Naive thymus-derived CD8-positive, alpha-beta T cell (primary cell): ENCODE measurements around the gene SART1. TPM values are rescaled to one million over a fixed set of nuclear protein-coding genes. Genes with fewer than 3 reads are reported as not detected.

Source experiments
- ATAC-seq, 2 donors: fragments of 150-1000 bp; cut with Tn5 transposase in 1 of 2; sonication (Bioruptor Pico), chemical (Tn5 transposase) in 1 of 2; 1 replicate in 1 of 2; 2 replicates in 1 of 2; pipeline ENCODE4 v1.10.0; 2021; ENCODE audit warnings: mild to moderate bottlenecking in 2 of 2, moderate library complexity in 2 of 2
- POLR2A ChIA-PET: fragments of 350-600 bp; sonication (Branson Sonifier 250); formaldehyde crosslinking; loops from one replicate; lab custom pipeline; 2021; ENCODE audit warnings: antibody characterized with exemption; lab: Charles Lee
- DNase-seq, 10 donors: peaks; one replicate each; pipeline versions ENCODE4 v3.0.0 to v3.0.0-alpha.2; 2020 to 2022
- H3K27ac Mint-ChIP-seq, 10 donors: one replicate each; pipeline ENCODE4 v1.8.0; 2020 to 2022; ENCODE audit warnings: mild to moderate bottlenecking in 10 of 10, mixed read lengths in 10 of 10, moderate library complexity in 4 of 10, inconsistent platforms in 1 of 10
- H3K27me3 Mint-ChIP-seq, 5 donors: one replicate each; pipeline ENCODE4 v1.8.0; 2021 to 2022; ENCODE audit warnings: mixed read lengths in 5 of 5
- H3K36me3 Mint-ChIP-seq, 3 donors: one replicate each; pipeline ENCODE4 v1.8.0; 2020 to 2022; ENCODE audit warnings: mixed read lengths in 3 of 3, mild to moderate bottlenecking in 2 of 3, inconsistent platforms in 1 of 3
- H3K4me1 Mint-ChIP-seq, 4 donors: one replicate each; pipeline ENCODE4 v1.8.0; 2021 to 2022; ENCODE audit warnings: mixed read lengths in 4 of 4
- H3K4me3 Mint-ChIP-seq, 10 donors: one replicate each; pipeline ENCODE4 v1.8.0; 2020 to 2022; ENCODE audit warnings: mild to moderate bottlenecking in 10 of 10, mixed read lengths in 10 of 10, moderate library complexity in 6 of 10, inconsistent platforms in 1 of 10
- H3K9me3 Mint-ChIP-seq, 9 donors: one replicate each; pipeline ENCODE4 v1.8.0; 2020 to 2022; ENCODE audit warnings: mixed read lengths in 9 of 9, mild to moderate bottlenecking in 3 of 9, inconsistent platforms in 1 of 9, moderate library complexity in 1 of 9
- polyA plus RNA-seq, 3 donors: library from polyadenylated mRNA; unstranded; fragments of 300-500 nt; fragmentation: Illumina TruSeq; gene quantifications; one replicate each; pipeline ENCODE4 v1.2.3, GENCODE V29; 2021
- total RNA-seq, 8 experiments: library from RNA in 2 of 8; stranded (reverse) in 2 of 8; gene quantifications; one replicate each; pipeline ENCODE4 v1.2.3 and lab custom pipeline; 2021 to 2026

The SART1 gene
- total and polyA plus RNA-seq, 5 experiments from 2014 or later, result 16.2 to 91.9 (median 57.3) TPM

GRCh38 chr11:65981972-65982823 lies 20.7 kb downstream of the SART1 start:
- no peak for DNase-seq
- no peak for ATAC-seq
- Mint-ChIP-seq H3K9me3 (no peaks in the 10 kb centered on the region), H3K36me3 (peaks cover 0 to 25% (median 4%) of the 10 kb centered on the region in 3 donors), H3K4me1 (no peaks in the 10 kb centered on the region), H3K4me3 (no peak overlapping the region), H3K27ac (peak overlapping the region in 2 of 10 donors; percentile 53 to 81), H3K27me3 (no peaks in the 10 kb centered on the region)
- POLR2A ChIA-PET, result interaction anchor here (0.6 to 1.4 kb wide), 4 partner anchors 10 to 94 kb away, joined by 3 to 5 read pairs (median 4); partner anchors contain the start of gene FIBP

GRCh38 chr11:65982824-65983588 lies 21.5 kb downstream of the SART1 start:
- Mint-ChIP-seq H3K27ac (no peak overlapping the region), H3K27me3 (no peaks in the 10 kb centered on the region), H3K4me1 (no peaks in the 10 kb centered on the region), H3K4me3 (no peak overlapping the region), H3K9me3 (no peaks in the 10 kb centered on the region), H3K36me3 (peaks cover 0 to 20% (median 4%) of the 10 kb centered on the region in 3 donors)
- POLR2A ChIA-PET, result interaction anchor here (1.4 kb wide), 1 partner anchor 9 kb away, joined by 3 read pairs; no protein-coding TSS in a partner anchor
- DNase-seq (no peak), ATAC-seq (no peak)

- Mint-ChIP-seq H3K4me1 (no peaks in the 10 kb centered on the region), H3K27ac (no peak overlapping the region), H3K36me3 (peaks cover 0 to 14% (median 4%) of the 10 kb centered on the region in 3 donors), H3K4me3 (no peak overlapping the region), H3K9me3 (no peaks in the 10 kb centered on the region), H3K27me3 (no peaks in the 10 kb centered on the region)
- no peak for ATAC-seq
- no peak for DNase-seq
- POLR2A ChIA-PET, result interaction anchor here (1.4 kb wide), 1 partner anchor 9 kb away, joined by 3 read pairs; no protein-coding TSS in a partner anchor
Observed at GRCh38 chr11:65983589-65983987, 22.1 kb downstream of the SART1 start.

- DNase-seq (no peak), ATAC-seq (no peak)
- Mint-ChIP-seq H3K27ac (no peak overlapping the region), H3K4me1 (peaks cover 1 to 7% (median 5%) of the 10 kb centered on the region in 4 donors), H3K36me3 (peaks cover 0 to 2% (median 0%) of the 10 kb centered on the region in 3 donors), H3K4me3 (no peak overlapping the region), H3K27me3 (no peaks in the 10 kb centered on the region), H3K9me3 (no peaks in the 10 kb centered on the region)
- POLR2A ChIA-PET, result interaction anchor here (0.6 to 1.3 kb wide), 3 partner anchors 27 to 99 kb away, joined by 3 read pairs; no protein-coding TSS in a partner anchor
Observed at GRCh38 chr11:65987336-65987735, 25.8 kb downstream of the SART1 start.

GRCh38 chr11:65988791-65989592 lies 27.5 kb downstream of the SART1 start:
- DNase-seq, result peak; percentile 70 to 96 (median 92)
- Mint-ChIP-seq H3K4me1 (peaks cover 1 to 7% (median 5%) of the 10 kb centered on the region in 4 donors), H3K9me3 (no peaks in the 10 kb centered on the region), H3K36me3 (peaks cover 0 to 2% (median 0%) of the 10 kb centered on the region in 3 donors), H3K4me3 (no peak overlapping the region), H3K27me3 (no peaks in the 10 kb centered on the region), H3K27ac (peak overlapping the region in 9 of 10 donors; percentile 28 to 93 (median 76))
- POLR2A ChIA-PET, result interaction anchor here (0.5 to 2.4 kb wide), 11 partner anchors 14 to 302 kb away, joined by 3 to 9 read pairs (median 4); partner anchors contain the start of genes BANF1, CCDC85B, FIBP and KAT5
- peak; percentile 98 to 99 for ATAC-seq

- no peak for ATAC-seq
- H3K9me3 Mint-ChIP-seq, result no peaks in the 10 kb centered on the region
- H3K27ac Mint-ChIP-seq, result peak overlapping the region in 3 of 10 donors; percentile 21 to 47 (median 29)
- peaks cover 0 to 24% (median 2%) of the 10 kb centered on the region in 3 donors for H3K36me3 Mint-ChIP-seq
- H3K4me1 Mint-ChIP-seq, result peaks cover 4 to 7% (median 6%) of the 10 kb centered on the region in 4 donors
- no peak for DNase-seq
- H3K27me3 Mint-ChIP-seq, result no peaks in the 10 kb centered on the region
- POLR2A ChIA-PET, result interaction anchor here (1.0 to 1.4 kb wide), 2 partner anchors 9 kb away, joined by 3 read pairs; no protein-coding TSS in a partner anchor
- H3K4me3 Mint-ChIP-seq, result no peak overlapping the region
Observed at GRCh38 chr11:65992056-65992455, 30.5 kb downstream of the SART1 start.

GRCh38 chr11:65997286-65997685 lies 35.8 kb downstream of the SART1 start:
- POLR2A ChIA-PET, result interaction anchor here (0.6 to 0.7 kb wide), 2 partner anchors 130 to 243 kb away, joined by 4 to 7 read pairs; no protein-coding TSS in a partner anchor
- Mint-ChIP-seq H3K4me3 (peak overlapping the region in 2 of 10 donors; percentile 9 to 22), H3K9me3 (no peaks in the 10 kb centered on the region), H3K27ac (peak overlapping the region in 7 of 10 donors; percentile 2 to 78 (median 19)), H3K4me1 (peaks cover 18 to 42% (median 30%) of the 10 kb centered on the region in 4 donors), H3K27me3 (no peaks in the 10 kb centered on the region), H3K36me3 (peaks cover 3 to 64% (median 6%) of the 10 kb centered on the region in 3 donors)
- ATAC-seq (no peak), DNase-seq (peak in 1 of 10 donors; percentile 4)

- DNase-seq, result peak; percentile 69 to 99 (median 94)
- Mint-ChIP-seq H3K27ac (peak within 1 kb of the TSS; percentile 98 to 100 (median 99)), H3K4me3 (peak within 1 kb of the TSS; percentile 98 to 100 (median 99)), H3K4me1 (peaks cover 17 to 54% (median 48%) of the 10 kb centered on the region in 4 donors), H3K36me3 (peaks cover 6 to 62% (median 6%) of the 10 kb centered on the region in 3 donors), H3K27me3 (no peaks in the 10 kb centered on the region), H3K9me3 (no peaks in the 10 kb centered on the region)
- ATAC-seq, result peak; percentile 79 to 88
- POLR2A ChIA-PET, result interaction anchor here (0.7 to 2.1 kb wide), 24 partner anchors 9 to 462 kb away, joined by 3 to 30 read pairs (median 4); partner anchors contain the start of genes CCDC85B, CFL1, CST6 and FIBP
Observed at GRCh38 chr11:66001942-66002647, 40.6 kb downstream of the SART1 start, which contains the start of the genes BANF1 and EIF1AD. Gene BANF1, plus strand, starts transcription at chr11:66002503. Its CDS starts 748 bp downstream, at chr11:66003251. Gene EIF1AD, minus strand, starts transcription at chr11:66002157. Its CDS starts 1,768 bp downstream, at chr11:66000389.

- Mint-ChIP-seq H3K4me3 (peak overlapping the region; percentile 98 to 100 (median 99)), H3K9me3 (no peaks in the 10 kb centered on the region), H3K27me3 (no peaks in the 10 kb centered on the region), H3K4me1 (peaks cover 13 to 49% (median 47%) of the 10 kb centered on the region in 4 donors), H3K36me3 (peaks cover 6 to 56% (median 6%) of the 10 kb centered on the region in 3 donors), H3K27ac (peak overlapping the region; percentile 98 to 100 (median 99))
- POLR2A ChIA-PET, result interaction anchor here (0.7 to 2.1 kb wide), 24 partner anchors 9 to 462 kb away, joined by 3 to 30 read pairs (median 4); partner anchors contain the start of genes CCDC85B, CFL1, CST6 and FIBP
- DNase-seq, result peak in 1 of 10 donors; percentile 80
- ATAC-seq, result peak; percentile 68 to 79
Observed at GRCh38 chr11:66002648-66003225, 41.2 kb downstream of the SART1 start.

- DNase-seq (peak in 1 of 10 donors; percentile 62), ATAC-seq (no peak)
- peaks cover 12 to 47% (median 45%) of the 10 kb centered on the region in 4 donors for H3K4me1 Mint-ChIP-seq
- H3K27ac Mint-ChIP-seq, result peak overlapping the region; percentile 66 to 99 (median 89)
- no peaks in the 10 kb centered on the region for H3K9me3 Mint-ChIP-seq
- POLR2A ChIA-PET, result interaction anchor here (0.7 to 2.1 kb wide), 11 partner anchors 17 to 292 kb away, joined by 3 to 30 read pairs (median 5); partner anchors contain the start of genes CCDC85B, CFL1, KAT5 and MUS81
- no peaks in the 10 kb centered on the region for H3K27me3 Mint-ChIP-seq
- H3K36me3 Mint-ChIP-seq, result peaks cover 5 to 50% (median 6%) of the 10 kb centered on the region in 3 donors
- peak overlapping the region; percentile 81 to 100 (median 98) for H3K4me3 Mint-ChIP-seq
Observed at GRCh38 chr11:66003291-66003690, 41.8 kb downstream of the SART1 start.
